Measurements from ENCODE around the gene SAA4.
"Not testable (repeated sequence)": the region's sequence is repeated elsewhere in the genome, so short reads cannot be mapped to it uniquely, and the experiment has no call there.

SAA4 gene

DNA sequence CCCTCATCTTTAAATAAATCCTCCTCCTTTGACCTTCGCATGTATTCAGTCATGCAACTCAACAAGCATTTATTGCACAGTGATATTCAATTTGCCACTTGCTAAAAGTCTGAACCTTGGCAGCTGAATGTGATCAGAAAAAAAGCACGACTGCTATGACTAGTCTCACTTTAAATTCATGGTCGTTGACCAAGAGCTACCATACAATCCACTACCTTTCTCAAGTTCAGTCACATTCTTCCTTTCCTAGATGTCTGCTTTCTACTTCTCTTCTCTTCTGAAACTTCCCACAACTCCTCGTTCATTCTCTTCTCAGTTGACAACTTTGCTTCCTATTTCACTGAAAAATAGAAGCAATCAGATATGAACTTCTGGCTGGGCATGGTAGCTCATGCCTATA is 27.4 kb upstream of the SAA4 start:
- Mint-ChIP-seq H3K9me3 (no peaks in the 10 kb centered on the region), H3K4me1 (no peaks in the 10 kb centered on the region), H3K36me3 (ENCODE audit: low read depth) (no peaks in the 10 kb centered on the region)

DNA sequence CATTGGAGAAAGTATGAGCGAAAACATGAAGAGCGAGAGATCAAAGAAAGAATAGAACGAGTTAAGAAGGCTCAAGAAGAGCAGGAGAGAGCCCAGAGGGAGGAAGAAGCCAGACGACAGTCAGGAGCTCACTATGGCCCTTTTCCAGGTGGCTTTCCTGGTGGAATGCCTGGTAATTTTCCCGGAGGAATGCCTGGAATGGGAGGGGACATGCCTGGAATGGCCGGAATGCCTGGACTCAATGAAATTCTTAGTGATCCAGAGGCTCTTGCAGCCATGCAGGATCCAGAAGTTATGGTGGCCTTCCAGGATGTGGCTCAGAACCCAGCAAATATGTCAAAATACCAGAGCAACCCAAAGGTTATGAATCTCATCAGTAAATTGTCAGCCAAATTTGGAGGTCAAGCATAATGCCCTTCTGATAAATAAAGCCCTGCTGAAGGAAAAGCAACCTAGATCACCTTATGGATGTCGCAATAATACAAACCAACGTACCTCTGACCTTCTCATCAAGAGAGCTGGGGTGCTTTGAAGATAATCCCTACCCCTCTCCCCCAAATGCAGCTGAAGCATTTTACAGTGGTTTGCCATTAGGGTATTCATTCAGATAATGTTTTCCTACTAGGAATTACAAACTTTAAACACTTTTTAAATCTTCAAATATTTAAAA is 26.2 kb upstream of the SAA4 start:
- not testable (repeated sequence) for H3K9me3 Mint-ChIP-seq; H3K4me1 Mint-ChIP-seq; H3K27ac Mint-ChIP-seq; H3K36me3 Mint-ChIP-seq (ENCODE audit: low read depth); H3K4me3 Mint-ChIP-seq
- H3K27me3 Mint-ChIP-seq (ENCODE audit: low read depth): peaks cover 12% of the 10 kb centered on the region

More for the DNA sequence above, 27.4 kb upstream of the SAA4 start:
- TF ChIP-seq, protein P1, sequence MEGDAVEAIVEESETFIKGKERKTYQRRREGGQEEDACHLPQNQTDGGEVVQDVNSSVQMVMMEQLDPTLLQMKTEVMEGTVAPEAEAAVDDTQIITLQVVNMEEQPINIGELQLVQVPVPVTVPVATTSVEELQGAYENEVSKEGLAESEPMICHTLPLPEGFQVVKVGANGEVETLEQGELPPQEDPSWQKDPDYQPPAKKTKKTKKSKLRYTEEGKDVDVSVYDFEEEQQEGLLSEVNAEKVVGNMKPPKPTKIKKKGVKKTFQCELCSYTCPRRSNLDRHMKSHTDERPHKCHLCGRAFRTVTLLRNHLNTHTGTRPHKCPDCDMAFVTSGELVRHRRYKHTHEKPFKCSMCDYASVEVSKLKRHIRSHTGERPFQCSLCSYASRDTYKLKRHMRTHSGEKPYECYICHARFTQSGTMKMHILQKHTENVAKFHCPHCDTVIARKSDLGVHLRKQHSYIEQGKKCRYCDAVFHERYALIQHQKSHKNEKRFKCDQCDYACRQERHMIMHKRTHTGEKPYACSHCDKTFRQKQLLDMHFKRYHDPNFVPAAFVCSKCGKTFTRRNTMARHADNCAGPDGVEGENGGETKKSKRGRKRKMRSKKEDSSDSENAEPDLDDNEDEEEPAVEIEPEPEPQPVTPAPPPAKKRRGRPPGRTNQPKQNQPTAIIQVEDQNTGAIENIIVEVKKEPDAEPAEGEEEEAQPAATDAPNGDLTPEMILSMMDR (IDR thresholded peaks at IDR 0.05; ENCODE audit: unreplicated experiment in 3 of 3): no peak
- Mint-ChIP-seq H3K4me3 (no peak overlapping the region), H3K27ac (no peak overlapping the region), H3K27me3 (ENCODE audit: low read depth) (peaks cover 12% of the 10 kb centered on the region)

DNA sequence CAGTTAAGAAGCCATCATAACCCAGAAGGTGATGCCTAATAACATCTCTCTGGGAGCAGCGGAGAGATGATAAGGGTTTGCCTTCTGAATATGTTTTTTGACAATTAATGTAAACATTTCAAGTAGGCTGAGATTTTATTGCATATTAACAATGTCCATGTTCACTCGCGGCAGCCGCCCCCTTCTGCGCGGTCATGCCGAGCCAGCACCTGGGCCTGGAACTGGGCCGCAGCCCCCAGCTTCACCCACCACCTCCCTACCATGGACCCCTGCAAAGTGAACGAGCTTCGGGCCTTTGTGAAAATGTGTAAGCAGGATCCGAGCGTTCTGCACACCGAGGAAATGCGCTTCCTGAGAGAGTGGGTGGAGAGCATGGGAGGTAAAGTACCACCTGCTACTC is 25.1 kb upstream of the SAA4 start:
- Mint-ChIP-seq H3K36me3 (ENCODE audit: low read depth) (no peaks in the 10 kb centered on the region), H3K4me1 (no peaks in the 10 kb centered on the region), H3K27me3 (ENCODE audit: low read depth) (peaks cover 12% of the 10 kb centered on the region), H3K4me3 (no peak overlapping the region), H3K9me3 (no peaks in the 10 kb centered on the region), H3K27ac (no peak overlapping the region)
- TF ChIP-seq, protein P1 (IDR thresholded peaks at IDR 0.05; ENCODE audit: unreplicated experiment in 3 of 3): no peak

DNA sequence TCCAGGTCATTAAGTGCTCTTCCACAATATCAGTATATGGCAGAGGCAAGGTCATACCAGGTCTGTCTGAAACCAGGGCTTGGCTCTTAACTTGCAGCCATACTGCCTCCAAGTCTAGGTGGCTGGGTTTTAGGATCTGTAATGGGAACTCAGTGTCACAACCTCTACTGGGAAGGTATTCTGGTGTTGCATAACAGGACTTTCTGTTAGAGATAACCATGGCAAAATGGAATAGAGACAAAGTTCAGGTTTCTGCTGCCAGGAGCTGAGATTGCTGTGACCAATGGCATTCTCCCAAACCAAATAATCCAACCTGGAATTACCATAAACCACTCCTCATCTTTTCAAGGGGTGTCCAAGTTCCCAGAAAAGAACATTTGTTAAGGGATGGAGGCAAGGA is 22.7 kb upstream of the SAA4 start:
- H3K9me3 Mint-ChIP-seq: no peaks in the 10 kb centered on the region
- no peaks in the 10 kb centered on the region for H3K36me3 Mint-ChIP-seq (ENCODE audit: low read depth)
- H3K27ac Mint-ChIP-seq: no peak overlapping the region
- TF ChIP-seq, protein P1 (IDR thresholded peaks at IDR 0.05; ENCODE audit: unreplicated experiment in 3 of 3): no peak
- peaks cover 13% of the 10 kb centered on the region for H3K27me3 Mint-ChIP-seq (ENCODE audit: low read depth)
- H3K4me1 Mint-ChIP-seq: no peaks in the 10 kb centered on the region
- H3K4me3 Mint-ChIP-seq: no peak overlapping the region

DNA sequence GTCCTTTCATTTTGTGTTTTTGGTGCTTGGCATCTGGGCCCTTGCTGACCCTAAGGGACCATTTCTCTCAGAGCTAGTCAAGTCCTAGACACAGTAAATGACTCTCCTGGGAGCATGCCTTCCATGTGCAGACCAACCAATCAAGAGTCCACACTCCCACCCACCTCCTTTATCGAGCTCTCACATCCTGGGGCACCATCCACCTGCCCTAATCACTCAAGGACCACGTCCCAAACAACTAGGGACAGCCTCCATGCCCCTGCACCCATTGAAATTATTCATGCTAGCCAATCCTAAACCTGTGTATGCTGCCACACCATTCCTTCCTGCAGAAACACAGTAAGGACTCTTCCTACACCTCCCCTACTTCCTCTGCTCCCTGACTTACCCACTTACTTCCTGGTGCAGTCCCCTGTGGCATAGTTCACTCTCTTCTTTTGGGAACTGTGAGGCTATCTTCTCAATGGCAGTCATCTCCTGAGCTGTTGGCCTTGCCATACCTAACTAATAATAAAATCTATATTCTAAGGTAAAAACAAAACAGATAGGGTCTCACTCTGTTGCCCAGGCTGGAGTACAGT is 18.3 kb upstream of the SAA4 start:
- H3K27me3 Mint-ChIP-seq (ENCODE audit: low read depth): peaks cover 10% of the 10 kb centered on the region
- no peaks in the 10 kb centered on the region for H3K9me3 Mint-ChIP-seq
- no peak overlapping the region for H3K4me3 Mint-ChIP-seq
- TF ChIP-seq, protein P1 (IDR thresholded peaks at IDR 0.05; ENCODE audit: unreplicated experiment in 3 of 3): no peak
- no peaks in the 10 kb centered on the region for H3K36me3 Mint-ChIP-seq (ENCODE audit: low read depth)
- H3K4me1 Mint-ChIP-seq: no peaks in the 10 kb centered on the region
- H3K27ac Mint-ChIP-seq: no peak overlapping the region

DNA sequence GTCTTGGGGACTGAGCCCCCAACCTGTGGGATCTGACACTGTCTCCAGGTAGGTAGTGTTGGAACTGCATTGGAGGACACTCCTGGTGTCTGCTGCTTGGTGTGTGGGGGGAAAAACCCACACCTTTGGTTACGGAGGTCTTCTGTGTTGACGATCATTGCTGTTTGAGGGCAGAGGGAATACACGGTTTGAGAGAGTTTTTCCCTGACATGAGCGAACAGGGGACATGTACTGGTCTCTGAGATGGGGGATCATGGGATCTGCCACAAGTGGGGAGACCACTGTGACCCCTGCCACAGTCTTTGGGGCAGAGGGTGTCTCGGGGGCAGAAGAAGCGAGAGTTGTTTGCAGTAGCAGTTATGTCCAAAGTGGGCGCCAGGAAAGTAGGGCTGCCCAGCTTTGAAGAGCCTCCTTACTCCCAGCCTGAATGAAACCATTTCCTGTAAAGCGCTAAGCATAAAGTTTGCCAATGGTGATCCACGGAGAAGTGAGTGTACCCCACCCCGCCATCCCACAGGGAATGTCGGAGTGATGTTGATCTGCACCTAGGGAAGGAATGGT is 17.3 kb upstream of the SAA4 start:
- H3K27me3 Mint-ChIP-seq (ENCODE audit: low read depth): peaks cover 10% of the 10 kb centered on the region
- TF ChIP-seq, protein P1 (IDR thresholded peaks at IDR 0.05; ENCODE audit: unreplicated experiment in 3 of 3): no peak
- H3K4me3 Mint-ChIP-seq: no peak overlapping the region
- no peak overlapping the region for H3K27ac Mint-ChIP-seq
- no peaks in the 10 kb centered on the region for H3K9me3 Mint-ChIP-seq
- no peaks in the 10 kb centered on the region for H3K36me3 Mint-ChIP-seq (ENCODE audit: low read depth)
- H3K4me1 Mint-ChIP-seq: no peaks in the 10 kb centered on the region

Measured in nephron (organoid).